Neural cell (in vitro differentiated cells): ENCODE data around the gene AHI1. TPM values are rescaled to one million over a fixed set of nuclear protein-coding genes. Genes with fewer than 3 reads are reported as not detected.

Experiments used
- H2AFZ ChIP-seq: fragments of 200-600, 300-800 bp; sonication (generic), shearing (Covaris generic); 2 replicates; pipeline ENCODE4 v1.6.0; 2014; ENCODE audit warnings: low read depth, mild to moderate bottlenecking, antibody characterized with exemption, low read length, moderate library complexity
- H3F3A ChIP-seq: fragments of 200-600 bp; shearing (Covaris generic); 2 replicates; pipeline ENCODE4 v1.6.1; 2016; ENCODE audit warnings: mild to moderate bottlenecking, moderate library complexity, mixed read lengths, antibody characterized with exemption, low read length; ENCODE audit not compliant: insufficient read depth, poor library complexity, severe bottlenecking
- H3K27ac ChIP-seq: fragments of 200-600, 300-800 bp; sonication (generic), shearing (Covaris generic); 2 replicates; pipeline ENCODE4 v1.5.1; 2014; ENCODE audit warnings: mild to moderate bottlenecking, low read length, moderate library complexity
- H3K27me3 ChIP-seq: fragments of 300-800, 200-600 bp; sonication (generic), shearing (Covaris generic); 2 replicates; pipeline ENCODE4 v1.6.0; 2014; ENCODE audit warnings: mild to moderate bottlenecking, low read depth, low read length, moderate library complexity; ENCODE audit not compliant: insufficient read depth
- H3K36me3 ChIP-seq: fragments of 300-800, 200-600 bp; sonication (generic), shearing (Covaris generic); 2 replicates; pipeline ENCODE4 v1.5.1; 2014; ENCODE audit warnings: mild to moderate bottlenecking, antibody characterized with exemption, low read length, moderate library complexity; ENCODE audit not compliant: insufficient read depth
- H3K4me2 ChIP-seq: fragments of 300-800, 200-600 bp; sonication (generic), shearing (Covaris generic); 2 replicates; pipeline ENCODE4 v1.6.0; 2014; ENCODE audit warnings: mild to moderate bottlenecking, low read length
- H3K4me3 ChIP-seq: fragments of 300-800, 200-600 bp; sonication (generic), shearing (Covaris generic); 2 replicates; pipeline ENCODE4 v1.5.1; 2014; ENCODE audit warnings: mild to moderate bottlenecking, low read length, moderate library complexity
- H3K79me2 ChIP-seq: fragments of 200-600 bp; shearing (Covaris generic); replicated peaks from 2 replicates; pipeline ENCODE4 v1.6.0; 2014; ENCODE audit warnings: mild to moderate bottlenecking, low read length, moderate library complexity; ENCODE audit not compliant: insufficient read depth
- H3K9ac ChIP-seq: fragments of 300-800, 200-600 bp; sonication (generic), shearing (Covaris generic); 2 replicates; pipeline ENCODE4 v1.6.1; 2016; ENCODE audit warnings: mild to moderate bottlenecking, low read length, mixed read lengths
- H3K9me2 ChIP-seq: fragments of 200-600 bp; shearing (Covaris generic); 2 replicates; pipeline ENCODE4 v1.6.1; 2016; ENCODE audit warnings: mild to moderate bottlenecking, low read length, mixed read lengths; ENCODE audit not compliant: insufficient read depth
- H3K9me3 ChIP-seq: fragments of 200-600, 300-800 bp; sonication (generic), shearing (Covaris generic); 2 replicates; pipeline ENCODE4 v1.6.1; 2016; ENCODE audit warnings: mild to moderate bottlenecking, mixed run types, low read length, moderate library complexity, mixed read lengths
- H4K20me1 ChIP-seq: fragments of 200-600 bp; shearing (Covaris generic); 2 replicates; pipeline ENCODE4 v1.6.1; 2016; ENCODE audit warnings: mild to moderate bottlenecking, mixed run types; ENCODE audit not compliant: insufficient read depth
- EP300 ChIP-seq: fragments of 450-650 bp; conservative IDR thresholded peaks from 2 replicates; pipeline ENCODE4 v1.6.1; 2014; ENCODE audit warnings: antibody characterized with exemption, mild to moderate bottlenecking, moderate library complexity; ENCODE audit not compliant: poor library complexity, severe bottlenecking
- EZH2 ChIP-seq: fragments of 200-600, 300-800 bp; shearing (Covaris generic), sonication (generic); IDR thresholded peaks from 2 replicates; pipeline ENCODE4 v1.6.1; 2014; ENCODE audit warnings: antibody characterized with exemption, low read length, borderline replicate concordance, mild to moderate bottlenecking; ENCODE audit not compliant: insufficient read depth, poor library complexity, severe bottlenecking
- MXI1 ChIP-seq: fragments of 450-650 bp; conservative IDR thresholded peaks from 2 replicates; pipeline ENCODE4 v1.6.1; 2014; ENCODE audit warnings: antibody characterized with exemption, mild to moderate bottlenecking; ENCODE audit not compliant: poor library complexity, severe bottlenecking
- POLR2AphosphoS5 ChIP-seq: IDR thresholded peaks from 2 replicates; pipeline ENCODE4 v1.6.1; 2012
- RAD21 ChIP-seq: fragments of 450-650 bp; conservative IDR thresholded peaks from 2 replicates; pipeline ENCODE4 v1.6.1; 2014; ENCODE audit warnings: antibody characterized with exemption, mild to moderate bottlenecking, moderate library complexity
- SMC3 ChIP-seq: fragments of 450-650 bp; conservative IDR thresholded peaks from 2 replicates; pipeline ENCODE4 v1.6.1; 2014; ENCODE audit warnings: antibody characterized with exemption, mild to moderate bottlenecking, moderate library complexity; ENCODE audit not compliant: poor library complexity
- TAF1 ChIP-seq: IDR thresholded peaks from 2 replicates; pipeline ENCODE4 v1.6.1; 2012; ENCODE audit warnings: low read depth
- polyA plus RNA-seq: library from polyadenylated mRNA; depleted of rRNA; stranded (reverse); fragments of >200 nt; gene quantifications from 2 replicates; pipeline ENCODE4 v1.2.3, GENCODE V29; 2014
- TF ChIP-seq, protein P1 (sequence below): fragments of 450-650 bp; IDR thresholded peaks from 2 replicates; pipeline ENCODE4 v1.5.1; 2014; ENCODE audit warnings: antibody characterized with exemption, mild to moderate bottlenecking, moderate library complexity; ENCODE audit not compliant: poor library complexity, severe bottlenecking
- TF ChIP-seq, protein P2 (sequence below): IDR thresholded peaks from 2 replicates; pipeline ENCODE4 v1.6.1; 2012; ENCODE audit warnings: borderline replicate concordance

Gene AHI1
- polyA plus RNA-seq, 1 donor from 2014 or later, result 58.2 TPM

DNA sequence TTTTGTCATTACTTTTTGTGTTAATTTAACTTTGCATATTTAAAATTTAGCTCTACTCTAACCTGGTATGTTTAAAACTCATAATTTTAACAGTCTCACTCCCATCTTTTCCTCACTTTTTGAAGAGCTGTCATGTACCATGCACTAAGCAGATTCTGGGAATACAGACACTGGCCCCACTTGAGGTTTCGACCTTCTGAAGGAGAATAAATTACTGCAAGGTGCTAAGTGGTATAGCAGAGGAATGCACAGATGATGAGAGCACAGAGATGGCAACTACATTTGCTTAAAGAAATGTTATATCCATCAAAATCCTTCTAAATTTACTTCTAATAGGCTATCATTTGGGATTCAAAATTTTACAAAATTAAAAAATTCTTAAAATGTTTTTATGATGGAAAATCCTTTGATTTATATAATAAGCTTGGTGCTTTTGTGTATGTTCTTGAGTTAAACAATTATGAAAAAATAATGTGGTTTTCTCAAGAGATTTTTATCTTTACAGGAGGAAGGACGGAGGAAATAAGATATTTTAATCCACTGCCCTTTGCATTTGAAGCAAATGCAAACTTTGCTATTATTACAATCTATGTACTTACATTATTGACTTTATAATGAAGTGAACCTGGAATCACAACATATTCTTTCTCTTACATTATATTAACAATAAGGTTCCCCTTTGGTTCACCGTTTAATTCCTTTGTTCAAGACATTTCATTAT, 79.3 kb downstream of the AHI1 start:
- TF ChIP-seq POLR2AphosphoS5 (no peak), RAD21 (no peak), EZH2 (no peak), SMC3 (no peak), TAF1 (no peak), EP300 (no peak)
- TF ChIP-seq, protein P1, sequence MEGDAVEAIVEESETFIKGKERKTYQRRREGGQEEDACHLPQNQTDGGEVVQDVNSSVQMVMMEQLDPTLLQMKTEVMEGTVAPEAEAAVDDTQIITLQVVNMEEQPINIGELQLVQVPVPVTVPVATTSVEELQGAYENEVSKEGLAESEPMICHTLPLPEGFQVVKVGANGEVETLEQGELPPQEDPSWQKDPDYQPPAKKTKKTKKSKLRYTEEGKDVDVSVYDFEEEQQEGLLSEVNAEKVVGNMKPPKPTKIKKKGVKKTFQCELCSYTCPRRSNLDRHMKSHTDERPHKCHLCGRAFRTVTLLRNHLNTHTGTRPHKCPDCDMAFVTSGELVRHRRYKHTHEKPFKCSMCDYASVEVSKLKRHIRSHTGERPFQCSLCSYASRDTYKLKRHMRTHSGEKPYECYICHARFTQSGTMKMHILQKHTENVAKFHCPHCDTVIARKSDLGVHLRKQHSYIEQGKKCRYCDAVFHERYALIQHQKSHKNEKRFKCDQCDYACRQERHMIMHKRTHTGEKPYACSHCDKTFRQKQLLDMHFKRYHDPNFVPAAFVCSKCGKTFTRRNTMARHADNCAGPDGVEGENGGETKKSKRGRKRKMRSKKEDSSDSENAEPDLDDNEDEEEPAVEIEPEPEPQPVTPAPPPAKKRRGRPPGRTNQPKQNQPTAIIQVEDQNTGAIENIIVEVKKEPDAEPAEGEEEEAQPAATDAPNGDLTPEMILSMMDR, result no peak
- Histone ChIP-seq H3K9me2 (no peaks in the 10 kb centered on the region), H3K27me3 (no peaks in the 10 kb centered on the region), H3K9me3 (no peaks in the 10 kb centered on the region), H3K4me3 (no peak overlapping the region), H2AFZ (no peak overlapping the region), H3F3A (no peaks in the 10 kb centered on the region), H3K4me2 (no peak overlapping the region), H3K27ac (no peak overlapping the region), H3K36me3 (no peaks in the 10 kb centered on the region), H3K9ac (no peak overlapping the region), H3K79me2 (no peaks in the 10 kb centered on the region), H4K20me1 (no peaks in the 10 kb centered on the region)

DNA sequence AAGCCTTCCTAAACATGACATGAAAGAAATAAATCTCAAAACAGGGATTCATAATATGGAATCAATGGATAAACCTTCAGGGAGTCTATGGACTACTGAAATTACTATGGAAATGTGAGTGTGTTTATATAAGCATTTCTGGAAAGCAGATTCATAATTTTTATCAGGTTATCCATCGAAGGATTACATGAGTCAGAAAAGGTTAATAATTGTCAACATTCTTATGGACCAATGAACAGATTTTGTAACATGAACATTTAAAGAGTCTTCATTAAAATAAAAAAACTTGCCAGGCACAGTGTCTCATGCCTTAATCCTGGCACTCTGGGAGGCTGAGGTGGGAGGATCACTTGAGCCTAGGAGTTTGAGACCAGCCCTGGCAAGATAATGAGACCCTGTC, 84.8 kb downstream of the AHI1 start:
- Histone ChIP-seq H2AFZ (no peak overlapping the region), H3K27ac (no peak overlapping the region), H3K4me2 (no peak overlapping the region), H3K4me3 (no peak overlapping the region), H3F3A (no peaks in the 10 kb centered on the region), H3K36me3 (no peaks in the 10 kb centered on the region), H4K20me1 (no peaks in the 10 kb centered on the region), H3K27me3 (no peaks in the 10 kb centered on the region), H3K9me3 (no peaks in the 10 kb centered on the region), H3K9me2 (no peaks in the 10 kb centered on the region), H3K79me2 (no peaks in the 10 kb centered on the region), H3K9ac (no peak overlapping the region)
- TF ChIP-seq RAD21 (no peak), TAF1 (no peak), EP300 (no peak), SMC3 (no peak), POLR2AphosphoS5 (no peak), MXI1 (no peak), EZH2 (no peak)
- TF ChIP-seq, protein P2, sequence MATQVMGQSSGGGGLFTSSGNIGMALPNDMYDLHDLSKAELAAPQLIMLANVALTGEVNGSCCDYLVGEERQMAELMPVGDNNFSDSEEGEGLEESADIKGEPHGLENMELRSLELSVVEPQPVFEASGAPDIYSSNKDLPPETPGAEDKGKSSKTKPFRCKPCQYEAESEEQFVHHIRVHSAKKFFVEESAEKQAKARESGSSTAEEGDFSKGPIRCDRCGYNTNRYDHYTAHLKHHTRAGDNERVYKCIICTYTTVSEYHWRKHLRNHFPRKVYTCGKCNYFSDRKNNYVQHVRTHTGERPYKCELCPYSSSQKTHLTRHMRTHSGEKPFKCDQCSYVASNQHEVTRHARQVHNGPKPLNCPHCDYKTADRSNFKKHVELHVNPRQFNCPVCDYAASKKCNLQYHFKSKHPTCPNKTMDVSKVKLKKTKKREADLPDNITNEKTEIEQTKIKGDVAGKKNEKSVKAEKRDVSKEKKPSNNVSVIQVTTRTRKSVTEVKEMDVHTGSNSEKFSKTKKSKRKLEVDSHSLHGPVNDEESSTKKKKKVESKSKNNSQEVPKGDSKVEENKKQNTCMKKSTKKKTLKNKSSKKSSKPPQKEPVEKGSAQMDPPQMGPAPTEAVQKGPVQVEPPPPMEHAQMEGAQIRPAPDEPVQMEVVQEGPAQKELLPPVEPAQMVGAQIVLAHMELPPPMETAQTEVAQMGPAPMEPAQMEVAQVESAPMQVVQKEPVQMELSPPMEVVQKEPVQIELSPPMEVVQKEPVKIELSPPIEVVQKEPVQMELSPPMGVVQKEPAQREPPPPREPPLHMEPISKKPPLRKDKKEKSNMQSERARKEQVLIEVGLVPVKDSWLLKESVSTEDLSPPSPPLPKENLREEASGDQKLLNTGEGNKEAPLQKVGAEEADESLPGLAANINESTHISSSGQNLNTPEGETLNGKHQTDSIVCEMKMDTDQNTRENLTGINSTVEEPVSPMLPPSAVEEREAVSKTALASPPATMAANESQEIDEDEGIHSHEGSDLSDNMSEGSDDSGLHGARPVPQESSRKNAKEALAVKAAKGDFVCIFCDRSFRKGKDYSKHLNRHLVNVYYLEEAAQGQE, result no peak
- TF ChIP-seq, protein P1, result no peak
